IMR-90 (cell line): ENCODE data around the gene PNPLA5. TPM values are rescaled to one million over a fixed set of nuclear protein-coding genes. Genes with fewer than 3 reads are reported as not detected.

Experiments
- ATAC-seq: fragments of 200-7000 bp; cut with Tn5 transposase; 2 replicates; pipeline ENCODE4 v1.9.1; 2020; ENCODE audit warnings: low read depth, mild to moderate bottlenecking, moderate library complexity
- BruUV-seq: library from RNA; stranded (reverse); fragments of 400-500 nt; replicated peaks from 2 replicates; lab custom pipeline; 2021; lab: Mats Ljungman, UMichigan
- CTCF ChIA-PET: fragments of 300-600 bp; formaldehyde crosslinking; extraction: SDS; loops from one replicate; lab custom pipeline; 2021; ENCODE audit warnings: antibody characterized with exemption; lab: Yijun Ruan, JAX
- POLR2A ChIA-PET: fragments of 300-600 bp; sonication (Branson Sonifier 250); formaldehyde crosslinking; loops from one replicate; lab custom pipeline; 2022; ENCODE audit warnings: antibody characterized with exemption; ENCODE audit not compliant: unreplicated experiment; lab: Charles Lee
- DNase-seq: peaks from one replicate; pipeline ENCODE4 v3.0.0; 2013
- H2AFZ ChIP-seq: replicated peaks from 2 replicates; pipeline ENCODE3; 2013; ENCODE audit warnings: low read length, mild to moderate bottlenecking; ENCODE audit not compliant: poor library complexity
- H2AK5ac ChIP-seq: 2 replicates; pipeline ENCODE4 v1.6.1; 2013; ENCODE audit warnings: low read depth, low read length, inconsistent platforms
- H2AK9ac ChIP-seq: replicated peaks from 2 replicates; pipeline ENCODE3; 2013; ENCODE audit warnings: mild to moderate bottlenecking, low read depth, low read length, moderate library complexity; ENCODE audit not compliant: poor library complexity
- H2BK120ac ChIP-seq: 2 replicates; pipeline ENCODE4 v1.6.1; 2013; ENCODE audit warnings: low read depth, low read length, inconsistent platforms
- H2BK15ac ChIP-seq: 3 replicates; pipeline ENCODE4 v1.6.1; 2013; ENCODE audit warnings: low read depth, low read length, inconsistent platforms
- H2BK20ac ChIP-seq: 2 replicates; pipeline ENCODE4 v1.6.1; 2013; ENCODE audit warnings: low read depth, mild to moderate bottlenecking, inconsistent platforms, low read length, moderate library complexity
- H2BK5ac ChIP-seq: 2 replicates; pipeline ENCODE4 v1.6.1; 2013; ENCODE audit warnings: mild to moderate bottlenecking, low read depth, low read length, inconsistent platforms; ENCODE audit not compliant: poor library complexity, severe bottlenecking
- H3K14ac ChIP-seq: replicated peaks from 2 replicates; pipeline ENCODE4 v1.6.1; 2013; ENCODE audit warnings: low read depth, low read length, inconsistent platforms
- H3K18ac ChIP-seq: 2 replicates; pipeline ENCODE4 v1.6.1; 2013; ENCODE audit warnings: low read depth, low read length, control low read depth
- H3K23ac ChIP-seq: 2 replicates; pipeline ENCODE4 v1.6.1; 2013; ENCODE audit warnings: low read depth, low read length, inconsistent platforms
- H3K27ac ChIP-seq: 2 replicates; pipeline ENCODE4 v1.5.1; 2013; ENCODE audit warnings: mild to moderate bottlenecking, control low read depth, low read length; ENCODE audit not compliant: insufficient read depth
- H3K27me3 ChIP-seq: 2 replicates; pipeline ENCODE4 v1.6.1; 2013; ENCODE audit warnings: low read length; ENCODE audit not compliant: control insufficient read depth, insufficient read depth
- H3K36me3 ChIP-seq: 2 replicates; pipeline ENCODE4 v1.6.1; 2013; ENCODE audit warnings: low read length, mixed read lengths; ENCODE audit not compliant: control insufficient read depth, insufficient read depth
- H3K4ac ChIP-seq: 2 replicates; pipeline ENCODE4 v1.6.1; 2013; ENCODE audit warnings: low read depth, low read length, inconsistent platforms
- H3K4me1 ChIP-seq: 2 replicates; pipeline ENCODE4 v1.6.1; 2013; ENCODE audit warnings: low read length, mixed read lengths; ENCODE audit not compliant: control insufficient read depth, insufficient read depth
- H3K4me2 ChIP-seq: 2 replicates; pipeline ENCODE4 v1.6.1; 2013; ENCODE audit warnings: low read depth, mild to moderate bottlenecking, control low read depth, low read length, moderate library complexity
- H3K4me3 ChIP-seq: 2 replicates; pipeline ENCODE4 v1.5.1; 2013; ENCODE audit warnings: low read depth, mild to moderate bottlenecking, control low read depth, low read length, moderate library complexity; ENCODE audit not compliant: insufficient read depth
- H3K56ac ChIP-seq: 2 replicates; pipeline ENCODE4 v1.6.1; 2013; ENCODE audit warnings: low read length, inconsistent platforms; ENCODE audit not compliant: insufficient read depth; ENCODE audit errors: extremely low read depth
- H3K79me1 ChIP-seq, 2 experiments: 2 replicates each; pipeline ENCODE4 v1.6.1; 2013; ENCODE audit warnings: low read length in 2 of 2, inconsistent platforms in 1 of 2, low read depth in 1 of 2
- H3K9ac ChIP-seq: 2 replicates; pipeline ENCODE4 v1.6.1; 2013; ENCODE audit warnings: low read depth, low read length, control low read depth
- H3K9me1 ChIP-seq: 2 replicates; pipeline ENCODE4 v1.6.1; 2013; ENCODE audit warnings: low read length, inconsistent platforms; ENCODE audit not compliant: insufficient read depth
- H3K9me3 ChIP-seq: 2 replicates; pipeline ENCODE4 v1.6.1; 2013; ENCODE audit warnings: low read length; ENCODE audit not compliant: control insufficient read depth, insufficient read depth
- H4K20me1 ChIP-seq: 2 replicates; pipeline ENCODE4 v1.6.1; 2013; ENCODE audit warnings: low read length, inconsistent platforms; ENCODE audit not compliant: insufficient read depth
- H4K5ac ChIP-seq: 2 replicates; pipeline ENCODE4 v1.6.1; 2013; ENCODE audit warnings: mild to moderate bottlenecking, low read depth, low read length, control low read depth
- H4K8ac ChIP-seq, 2 experiments: 2 replicates each; pipeline ENCODE4 v1.6.1; 2013; ENCODE audit warnings: low read depth in 2 of 2, low read length in 2 of 2, control low read depth in 1 of 2, inconsistent platforms in 1 of 2
- H4K91ac ChIP-seq: 2 replicates; pipeline ENCODE4 v1.6.1; 2013; ENCODE audit warnings: low read depth, low read length, inconsistent platforms; ENCODE audit not compliant: insufficient read depth
- BHLHE40 ChIP-seq: fragments of 150-350 bp; IDR thresholded peaks from 2 replicates; pipeline ENCODE4 v1.6.1; 2016; ENCODE audit warnings: mild to moderate bottlenecking, low read depth, low read length
- CEBPB ChIP-seq: IDR thresholded peaks from 2 replicates; pipeline ENCODE4 v1.6.1; 2012; ENCODE audit warnings: low read depth, low read length, improper control_type of control experiment
- FOS ChIP-seq: fragments of 150-350 bp; IDR thresholded peaks from 2 replicates; pipeline ENCODE4 v1.6.1; 2016; ENCODE audit warnings: low read depth, low read length
- MAFK ChIP-seq: IDR thresholded peaks from 2 replicates; pipeline ENCODE4 v1.6.1; 2012; ENCODE audit warnings: low read depth, low read length, improper control_type of control experiment
- MAZ ChIP-seq: IDR thresholded peaks from 2 replicates; pipeline ENCODE4 v1.6.1; 2012; ENCODE audit warnings: low read depth, mild to moderate bottlenecking, low read length, improper control_type of control experiment, moderate library complexity, borderline replicate concordance
- MXI1 ChIP-seq: IDR thresholded peaks from 2 replicates; pipeline ENCODE4 v1.6.1; 2012; ENCODE audit warnings: low read depth, mild to moderate bottlenecking, low read length, moderate library complexity, borderline replicate concordance
- RAD21 ChIP-seq: IDR thresholded peaks from 2 replicates; pipeline ENCODE4 v1.6.1; 2012; ENCODE audit warnings: low read length, improper control_type of control experiment
- RCOR1 ChIP-seq: IDR thresholded peaks from 2 replicates; pipeline ENCODE4 v1.6.1; 2012; ENCODE audit warnings: mild to moderate bottlenecking, low read length, improper control_type of control experiment; ENCODE audit not compliant: insufficient replicate concordance
- RFX5 ChIP-seq: IDR thresholded peaks from 2 replicates; pipeline ENCODE4 v1.8.0; 2012; ENCODE audit warnings: low read depth, mild to moderate bottlenecking, low read length, moderate library complexity
- SMC3 ChIP-seq: fragments of 150-350 bp; IDR thresholded peaks from 2 replicates; pipeline ENCODE4 v1.6.1; 2016; ENCODE audit warnings: low read depth, mild to moderate bottlenecking, antibody characterized with exemption, low read length, moderate library complexity
- WGBS, 2 experiments: methylation state at CpG; one replicate each; pipeline versions ENCODE4 v1.1.5 to v1.1.7; 2013; ENCODE audit warnings: missing lambda C conversion rate in 2 of 2; ENCODE audit not compliant: insufficient read length in 1 of 2; ENCODE audit errors: extremely low coverage in 2 of 2; 5-methylcytosine and 5-hydroxymethylcytosine counted together
- dilution Hi-C: fragments of 300-500 bp; cut with HindIII; formaldehyde crosslinking; loops from one replicate; pipeline ENCODE4 v1.14.3; 2018; ENCODE audit warnings: low sequenced_read_pairs; ENCODE audit not compliant: unreplicated experiment
- in situ Hi-C: fragments of 300-500 bp; cut with MboI; formaldehyde crosslinking; loops from 3 replicates; pipeline ENCODE4 v1.14.3; 2019; ENCODE audit warnings: low sequenced_read_pairs, inconsistent platforms, mixed read lengths
- intact Hi-C: fragments of 100-400 bp; cut with micrococcal nuclease; formaldehyde crosslinking; loops from 2 replicates; pipeline ENCODE4 v1.10.0; 2022
- polyA plus RNA-seq, 3 experiments: library from polyadenylated mRNA; depleted of rRNA; stranded (reverse); fragments of >200 nt; gene quantifications; 2 replicates each; pipeline ENCODE4 v1.2.3, GENCODE V29; 2012; ENCODE audit warnings: low replicate concordance in 1 of 3
- total RNA-seq: library from RNA; depleted of rRNA; stranded (reverse); fragments of >200 nt; gene quantifications from 2 replicates; pipeline ENCODE4 v1.2.3, GENCODE V29; 2012
- TF ChIP-seq, protein P1 (sequence below): fragments of 150-350 bp; IDR thresholded peaks from 2 replicates; pipeline ENCODE4 v1.6.1; 2017; ENCODE audit warnings: mild to moderate bottlenecking, antibody characterized with exemption, low read length, low read depth
- TF ChIP-seq, protein P2 (sequence below): fragments of 150-350 bp; IDR thresholded peaks from 2 replicates; pipeline ENCODE4 v1.6.1; 2016; ENCODE audit warnings: low read depth, mild to moderate bottlenecking, low read length, moderate library complexity, borderline replicate concordance

PNPLA5 gene
- total and polyA plus RNA-seq, 2 of the 4 experiments (the other 2 are of a cell fraction), result 0.18 to 0.44 TPM

DNA sequence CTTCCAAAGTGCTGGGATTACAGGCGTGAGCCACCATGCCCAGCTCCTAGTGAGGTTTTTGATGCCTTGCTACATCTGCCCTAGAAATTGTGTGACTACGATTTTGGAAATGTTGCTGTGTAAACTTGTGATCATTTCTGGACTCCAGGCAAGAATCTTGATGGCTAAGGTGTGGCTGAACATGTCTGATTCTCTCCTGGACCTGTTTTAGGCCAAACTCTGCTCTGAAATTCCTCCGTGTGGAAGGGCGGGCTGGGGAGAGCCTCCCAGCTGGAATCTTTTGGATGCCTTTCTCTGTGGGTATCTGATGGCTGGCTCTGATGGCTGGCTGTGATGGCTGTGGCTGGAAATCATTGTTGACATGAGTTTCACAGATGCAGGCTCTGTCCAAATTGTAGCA is 40.0 kb upstream of the PNPLA5 start:
- no peak overlapping the region for H3K4me3 ChIP-seq
- H2BK120ac ChIP-seq, result no peak overlapping the region
- no peak overlapping the region for H2BK5ac ChIP-seq
- CTCF ChIA-PET, result no interaction called here
- no peak overlapping the region for H4K8ac ChIP-seq
- H3K9me1 ChIP-seq, result peaks cover 5% of the 10 kb centered on the region; the same call in 1 of the 2 replicates
- no peak overlapping the region for H3K9ac ChIP-seq
- no peak overlapping the region for H3K14ac ChIP-seq
- POLR2A ChIA-PET, result no interaction called here
- no peak overlapping the region for H2AFZ ChIP-seq
- dilution Hi-C loops, result no loop called here
- H2BK15ac ChIP-seq, result no peak overlapping the region
- H3K9me3 ChIP-seq, result no peaks in the 10 kb centered on the region
- no peak overlapping the region for H4K5ac ChIP-seq
- no peak overlapping the region for H3K23ac ChIP-seq
- H4K20me1 ChIP-seq, result no peaks in the 10 kb centered on the region
- H4K91ac ChIP-seq, result no peak overlapping the region
- H3K4me2 ChIP-seq, result no peak overlapping the region
- H3K27me3 ChIP-seq, result no peaks in the 10 kb centered on the region
- in situ Hi-C loops, result no loop called here
- H3K27ac ChIP-seq, result no peak overlapping the region
- H2AK9ac ChIP-seq, result no peak overlapping the region
- BruUV-seq, result no TSS peak
- peaks cover 32% of the 10 kb centered on the region for H3K36me3 ChIP-seq
- TF ChIP-seq BHLHE40 (no peak), MAZ (no peak), RAD21 (no peak), MAFK (no peak), CEBPB (no peak), SMC3 (no peak), MXI1 (no peak), RFX5 (no peak), FOS (no peak), RCOR1 (no peak)
- TF ChIP-seq, protein P1, sequence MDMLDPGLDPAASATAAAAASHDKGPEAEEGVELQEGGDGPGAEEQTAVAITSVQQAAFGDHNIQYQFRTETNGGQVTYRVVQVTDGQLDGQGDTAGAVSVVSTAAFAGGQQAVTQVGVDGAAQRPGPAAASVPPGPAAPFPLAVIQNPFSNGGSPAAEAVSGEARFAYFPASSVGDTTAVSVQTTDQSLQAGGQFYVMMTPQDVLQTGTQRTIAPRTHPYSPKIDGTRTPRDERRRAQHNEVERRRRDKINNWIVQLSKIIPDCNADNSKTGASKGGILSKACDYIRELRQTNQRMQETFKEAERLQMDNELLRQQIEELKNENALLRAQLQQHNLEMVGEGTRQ, result no peak
- TF ChIP-seq, protein P2, sequence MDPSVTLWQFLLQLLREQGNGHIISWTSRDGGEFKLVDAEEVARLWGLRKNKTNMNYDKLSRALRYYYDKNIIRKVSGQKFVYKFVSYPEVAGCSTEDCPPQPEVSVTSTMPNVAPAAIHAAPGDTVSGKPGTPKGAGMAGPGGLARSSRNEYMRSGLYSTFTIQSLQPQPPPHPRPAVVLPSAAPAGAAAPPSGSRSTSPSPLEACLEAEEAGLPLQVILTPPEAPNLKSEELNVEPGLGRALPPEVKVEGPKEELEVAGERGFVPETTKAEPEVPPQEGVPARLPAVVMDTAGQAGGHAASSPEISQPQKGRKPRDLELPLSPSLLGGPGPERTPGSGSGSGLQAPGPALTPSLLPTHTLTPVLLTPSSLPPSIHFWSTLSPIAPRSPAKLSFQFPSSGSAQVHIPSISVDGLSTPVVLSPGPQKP, result no peak
- H3K56ac ChIP-seq, result no peak overlapping the region
- H3K4ac ChIP-seq, result no peak overlapping the region
- H3K79me1 ChIP-seq, result no peaks in the 10 kb centered on the region
- no peak for ATAC-seq
- H2BK20ac ChIP-seq, result no peak overlapping the region
- WGBS, 2 experiments, result no CpG with 5 or more reads among the region's 4 CpGs
- no peaks in the 10 kb centered on the region for H3K4me1 ChIP-seq
- H2AK5ac ChIP-seq, result no peak overlapping the region
- H3K18ac ChIP-seq, result no peak overlapping the region
- intact Hi-C loops, result no loop called here
- no peak for DNase-seq
